C1 segment of cervical spinal cord (tissue), 14 donors: ENCODE results near the gene ZRANB1.
"Not testable (repeated sequence)": the region's sequence is repeated elsewhere in the genome, so short reads cannot be mapped to it uniquely, and the experiment has no call there.

Experiments
- DNase-seq, 14 donors: peaks; one replicate each; lab custom pipeline; 2025; lab: John Stamatoyannopoulos, UW

Gene ZRANB1

GRCh38 chr10:124963866-124964720 is 22.2 kb downstream of the ZRANB1 start:
- no peak for DNase-seq

- no peak for DNase-seq
Observed at GRCh38 chr10:124966008-124966407, 24.1 kb downstream of the ZRANB1 start.

DNA sequence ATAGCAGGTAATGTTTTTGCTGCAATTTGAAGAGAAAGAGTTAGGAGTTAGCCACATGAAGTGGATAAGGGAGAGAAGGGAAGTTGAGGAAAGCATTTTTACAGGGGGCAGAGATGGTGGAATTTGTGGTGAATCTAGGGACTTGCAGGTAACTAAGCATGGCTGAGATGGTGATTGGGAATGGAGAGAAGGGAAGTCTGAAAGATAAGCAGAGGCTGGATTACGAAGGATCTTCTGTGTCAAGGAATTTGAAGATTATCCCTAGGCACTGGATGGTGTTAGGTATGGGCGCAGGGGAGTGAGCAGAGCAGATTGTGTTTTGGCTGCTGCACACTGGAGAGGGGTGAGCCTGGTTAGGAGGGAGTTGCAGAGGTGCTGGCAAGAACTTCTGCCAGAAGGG is 25.3 kb downstream of the ZRANB1 start:
- no peak for DNase-seq

- no peak for DNase-seq
Observed at GRCh38 chr10:124971276-124971675, 29.4 kb downstream of the ZRANB1 start.

GRCh38 chr10:124972637-124973036 is 30.7 kb downstream of the ZRANB1 start:
- no peak for DNase-seq

- DNase-seq = no peak
Observed at GRCh38 chr10:124974131-124974530, 32.2 kb downstream of the ZRANB1 start.

GRCh38 chr10:124975977-124976514 is 34.1 kb downstream of the ZRANB1 start:
- no peak for DNase-seq

GRCh38 chr10:124977161-124977560 is 35.2 kb downstream of the ZRANB1 start:
- DNase-seq = no peak

DNA sequence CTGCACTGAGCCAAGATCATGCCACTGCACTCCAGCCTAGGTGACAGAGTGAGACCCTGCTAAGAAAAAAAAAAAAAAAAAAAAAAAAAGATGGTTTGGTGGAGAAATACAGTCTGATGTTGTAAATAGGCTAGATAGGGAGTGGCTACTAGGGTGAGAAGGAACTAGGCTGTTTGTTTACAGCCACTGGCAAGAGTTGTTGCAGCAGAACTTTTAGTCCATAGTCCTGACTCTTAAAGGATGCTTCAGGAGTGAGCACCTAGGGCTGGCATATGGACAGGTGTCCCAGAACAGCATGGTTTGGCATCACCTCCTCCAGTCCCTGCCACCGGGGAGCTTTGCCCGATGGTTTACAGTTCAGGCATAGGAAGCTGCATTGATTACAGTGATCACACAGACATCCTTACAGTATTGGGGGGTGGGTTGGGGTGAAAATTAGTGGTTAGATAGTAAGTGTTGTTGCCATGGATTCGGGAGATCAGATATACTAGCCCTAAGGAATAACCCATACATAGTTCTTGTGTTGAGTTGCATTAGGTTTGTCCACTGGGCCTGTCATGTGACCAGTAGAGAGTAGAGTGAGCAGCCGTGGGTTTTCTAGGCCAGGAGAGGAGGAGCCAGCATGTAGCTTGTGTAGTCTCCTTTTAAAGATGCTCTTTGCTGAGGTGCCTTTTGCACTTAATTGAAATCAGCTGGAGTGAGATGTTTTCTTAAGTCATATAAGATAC is 35.9 kb downstream of the ZRANB1 start:
- DNase-seq = peak in 1 of 14 donors; percentile 67

GRCh38 chr10:124978376-124978725 is 36.4 kb downstream of the ZRANB1 start:
- no peak for DNase-seq

DNA sequence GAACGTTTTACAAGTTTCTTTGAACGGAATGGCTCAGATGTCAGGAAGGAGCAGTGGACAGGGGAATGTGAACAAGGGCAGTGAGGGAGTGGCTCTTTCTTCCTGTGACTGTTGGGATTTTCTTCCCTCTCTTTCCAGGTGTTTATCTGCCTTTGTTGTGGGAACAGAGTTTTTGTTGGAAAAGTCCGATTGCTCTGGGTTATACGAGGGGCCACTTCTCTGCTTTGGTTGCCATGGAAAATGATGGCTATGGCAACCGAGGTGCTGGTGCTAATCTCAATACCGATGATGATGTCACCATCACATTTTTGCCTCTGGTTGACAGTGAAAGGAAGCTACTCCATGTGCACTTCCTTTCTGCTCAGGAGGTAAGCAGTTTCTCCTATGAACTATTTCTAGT is 41.4 kb downstream of the ZRANB1 start:
- no peak for DNase-seq

DNA sequence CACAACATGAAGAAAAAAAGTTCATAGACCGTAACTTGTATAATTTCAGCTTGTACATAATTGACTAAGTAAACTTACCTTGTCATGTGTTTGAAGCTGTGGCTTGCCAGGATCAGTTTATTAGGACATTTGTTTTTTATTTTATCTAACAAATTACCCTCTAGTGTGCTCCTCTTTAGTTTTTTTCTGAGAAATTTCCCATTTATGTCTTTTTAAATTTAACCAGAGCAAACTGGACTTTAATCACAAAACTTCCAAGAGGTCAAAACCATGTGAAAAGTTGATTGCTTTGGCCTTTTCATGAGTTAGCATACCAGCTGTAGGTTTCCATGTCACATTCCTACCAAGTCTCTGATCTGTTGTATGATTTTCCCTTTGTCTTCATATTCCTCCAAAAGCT is 42.5 kb downstream of the ZRANB1 start:
- no peak for DNase-seq

- DNase-seq = no peak
Observed at GRCh38 chr10:124985162-124985561, 43.2 kb downstream of the ZRANB1 start.

GRCh38 chr10:124987788-124988187 is 45.9 kb downstream of the ZRANB1 start:
- DNase-seq = no peak

GRCh38 chr10:124988753-124989152 is 46.8 kb downstream of the ZRANB1 start:
- not testable (repeated sequence) for DNase-seq

- DNase-seq = no peak
Observed at GRCh38 chr10:124989526-124989925, 47.6 kb downstream of the ZRANB1 start.

DNA sequence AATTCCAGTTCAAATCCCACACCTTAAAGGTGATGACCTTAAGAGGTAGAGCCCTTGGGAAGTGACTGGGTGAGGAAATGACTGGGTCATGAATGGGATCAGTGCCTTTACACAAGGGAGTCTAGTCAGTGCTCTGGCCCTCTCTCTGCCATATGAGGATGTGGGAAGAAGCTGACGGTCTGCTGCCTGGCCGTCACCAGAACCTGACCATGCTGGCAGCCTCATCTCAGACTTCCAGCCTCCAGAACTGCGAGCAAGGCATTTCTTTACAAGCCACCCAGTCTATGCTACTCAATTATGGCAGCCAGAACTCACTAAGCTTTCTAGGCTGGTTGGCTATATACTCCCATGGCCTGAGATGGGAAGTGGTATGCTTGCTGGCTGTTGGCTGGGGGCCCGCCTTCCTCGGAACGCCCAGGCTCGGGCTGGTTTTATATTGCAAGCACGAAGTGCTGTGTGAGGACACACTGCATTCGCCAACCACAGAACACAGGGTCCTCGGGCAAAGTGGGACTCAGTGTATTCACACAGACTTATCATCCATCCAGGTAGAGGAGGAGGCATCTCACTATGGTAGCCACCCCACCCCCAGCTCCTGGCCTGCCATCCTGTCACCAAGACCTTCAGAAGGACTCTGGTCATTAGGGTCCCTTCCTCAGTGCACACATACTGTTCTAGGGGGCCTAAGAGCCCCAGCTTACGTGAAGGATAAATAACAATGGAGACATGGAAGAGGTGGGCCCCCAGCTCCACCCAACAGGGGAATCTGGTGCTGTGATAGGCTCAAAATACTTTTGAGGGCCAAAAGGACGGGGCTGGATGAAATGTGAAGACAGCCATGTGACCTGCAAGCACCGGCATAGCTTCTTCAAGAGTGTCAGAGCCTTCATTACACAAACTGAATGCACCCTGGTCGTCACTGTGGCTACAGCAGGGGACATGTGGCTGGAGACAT is 49.0 kb downstream of the ZRANB1 start:
- no peak for DNase-seq

DNA sequence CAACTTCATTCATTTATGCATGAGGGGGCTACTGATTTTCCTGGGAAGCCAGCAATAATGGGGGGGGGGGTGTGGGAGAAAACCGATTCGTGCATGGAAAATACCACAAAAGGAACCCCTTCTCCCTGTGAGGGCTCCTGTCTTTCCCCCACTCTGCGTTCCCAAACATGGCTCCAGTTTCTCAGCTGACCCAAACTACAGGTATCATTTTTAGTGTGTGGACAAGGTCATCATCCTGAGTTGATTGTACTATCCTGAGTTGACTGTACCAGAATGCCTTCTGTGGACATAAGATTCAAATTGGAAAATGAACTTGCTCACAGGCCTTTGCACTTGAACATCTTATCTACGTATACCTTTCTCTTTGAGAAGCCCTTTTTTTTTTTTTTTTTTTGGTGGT is 49.9 kb downstream of the ZRANB1 start:
- DNase-seq = no peak

DNA sequence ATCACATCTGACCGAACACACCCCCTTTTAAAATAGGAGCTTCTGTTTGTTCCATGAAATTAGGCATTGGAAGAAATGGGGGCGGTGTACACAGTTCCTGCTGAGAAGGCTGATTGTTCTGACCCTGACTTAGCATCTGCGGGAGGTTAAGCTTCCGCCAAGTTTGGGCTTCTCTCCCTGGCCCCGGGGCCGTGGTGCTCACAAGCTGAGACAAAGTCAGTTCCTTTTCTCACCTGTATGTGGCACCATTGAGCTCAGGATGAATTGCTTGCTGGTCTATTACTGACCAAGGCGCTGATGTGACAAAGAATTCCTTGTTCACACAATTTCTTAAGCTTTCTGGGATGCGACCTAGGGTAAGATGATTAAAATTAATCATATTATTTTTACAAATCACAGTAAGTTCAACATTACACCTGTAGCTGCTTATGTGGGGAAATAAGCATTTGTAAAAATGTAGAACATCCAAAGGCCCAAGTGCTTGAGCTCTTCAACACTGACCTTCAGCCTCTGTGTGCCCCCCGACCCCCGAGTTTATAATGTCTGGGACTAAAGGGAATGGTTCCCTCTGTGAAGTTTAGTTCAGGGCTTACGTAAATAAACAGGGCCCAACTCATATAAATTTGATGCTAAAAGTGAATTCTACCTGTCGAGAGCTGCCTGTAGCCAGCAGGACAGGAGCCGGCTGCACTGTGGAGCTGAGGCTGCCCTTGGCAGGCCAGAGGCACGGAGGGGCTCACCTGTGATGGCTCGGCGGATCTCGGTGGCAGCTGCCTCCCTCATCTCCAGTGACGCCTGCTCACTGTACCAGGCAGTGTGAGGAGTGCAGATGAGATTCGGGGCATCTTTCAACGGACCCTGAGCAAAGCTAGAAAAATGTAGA is 50.8 kb downstream of the ZRANB1 start:
- DNase-seq = peak in 11 of 14 donors; percentile 37 to 76 (median 55)

DNA sequence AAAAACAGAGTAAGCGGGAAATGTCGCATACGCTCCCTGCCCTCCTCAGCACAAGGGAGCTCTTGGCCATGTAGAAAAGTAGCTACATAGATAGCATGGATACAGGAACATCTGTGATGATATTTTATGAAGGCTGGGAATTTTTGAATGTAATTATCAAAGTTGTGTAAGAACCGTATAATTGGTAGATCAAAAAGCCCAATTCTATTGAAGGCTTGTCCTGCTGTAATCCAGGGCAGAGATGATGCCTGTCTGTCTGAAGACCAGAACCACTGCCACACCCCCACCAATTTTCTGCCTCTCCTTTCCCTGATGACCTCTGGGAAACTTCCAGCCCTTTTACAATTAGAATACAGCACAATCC is 51.4 kb downstream of the ZRANB1 start:
- DNase-seq = no peak
